Activated naive CD8-positive, alpha-beta T cell treated with anti-CD3 and anti-CD28 coated beads, Interleukin-2, amount 50 U/mL, for 24 hours (primary cell): ENCODE measurements around the gene GABRB1.
"Not testable (repeated sequence)": the region's sequence is repeated elsewhere in the genome, so short reads cannot be mapped to it uniquely, and the experiment has no call there.

Source experiments
- ATAC-seq: fragments of 150-1000 bp; cut with Tn5 transposase; one replicate; pipeline ENCODE4 v1.10.0; 2021
- DNase-seq: peaks from one replicate; pipeline ENCODE4 v3.0.0; 2021
- H3K27ac Mint-ChIP-seq: one replicate; pipeline ENCODE4 v1.8.0; 2021; ENCODE audit warnings: mild to moderate bottlenecking, mixed read lengths
- H3K27me3 Mint-ChIP-seq: one replicate; pipeline ENCODE4 v1.8.0; 2021; ENCODE audit warnings: mixed read lengths
- H3K36me3 Mint-ChIP-seq: one replicate; pipeline ENCODE4 v1.8.0; 2021; ENCODE audit warnings: low read depth, mixed read lengths
- H3K4me1 Mint-ChIP-seq: one replicate; pipeline ENCODE4 v1.8.0; 2021; ENCODE audit warnings: mixed read lengths
- H3K4me3 Mint-ChIP-seq: one replicate; pipeline ENCODE4 v1.8.0; 2021; ENCODE audit warnings: mild to moderate bottlenecking, moderate library complexity, mixed read lengths
- H3K9me3 Mint-ChIP-seq: one replicate; pipeline ENCODE4 v1.8.0; 2021; ENCODE audit warnings: mixed read lengths

The GABRB1 gene

GRCh38 chr4:47372561-47372960 is 341.2 kb downstream of the GABRB1 start:
- Mint-ChIP-seq H3K27me3 (peaks cover 2% of the 10 kb centered on the region), H3K36me3 (no peaks in the 10 kb centered on the region), H3K27ac (no peak overlapping the region), H3K4me3 (no peak overlapping the region), H3K4me1 (no peaks in the 10 kb centered on the region), H3K9me3 (no peaks in the 10 kb centered on the region)
- DNase-seq (no peak), ATAC-seq (no peak)

- Mint-ChIP-seq H3K27ac (no peak overlapping the region), H3K27me3 (peaks cover 2% of the 10 kb centered on the region), H3K4me3 (no peak overlapping the region), H3K36me3 (no peaks in the 10 kb centered on the region), H3K9me3 (no peaks in the 10 kb centered on the region), H3K4me1 (no peaks in the 10 kb centered on the region)
- ATAC-seq (no peak), DNase-seq (no peak)
Measured at GRCh38 chr4:47373174-47373573, 341.8 kb downstream of the GABRB1 start.

- DNase-seq, result no peak
- Mint-ChIP-seq H3K9me3 (no peaks in the 10 kb centered on the region), H3K36me3 (no peaks in the 10 kb centered on the region), H3K4me1 (no peaks in the 10 kb centered on the region), H3K4me3 (no peak overlapping the region), H3K27me3 (peaks cover 2% of the 10 kb centered on the region), H3K27ac (no peak overlapping the region)
- no peak for ATAC-seq
Measured at GRCh38 chr4:47373709-47374108, 342.3 kb downstream of the GABRB1 start.

GRCh38 chr4:47374477-47374876 is 343.1 kb downstream of the GABRB1 start:
- DNase-seq (no peak), ATAC-seq (no peak)
- H3K27ac Mint-ChIP-seq, result no peak overlapping the region
- no peaks in the 10 kb centered on the region for H3K36me3 Mint-ChIP-seq
- H3K4me1 Mint-ChIP-seq, result no peaks in the 10 kb centered on the region
- H3K27me3 Mint-ChIP-seq, result no peaks in the 10 kb centered on the region
- H3K9me3 Mint-ChIP-seq, result no peaks in the 10 kb centered on the region
- no peak overlapping the region for H3K4me3 Mint-ChIP-seq

GRCh38 chr4:47378021-47378530 is 346.7 kb downstream of the GABRB1 start:
- ATAC-seq, H3K27ac Mint-ChIP-seq, H3K4me3 Mint-ChIP-seq, H3K9me3 Mint-ChIP-seq, DNase-seq, H3K27me3 Mint-ChIP-seq, H3K4me1 Mint-ChIP-seq, H3K36me3 Mint-ChIP-seq: not testable (repeated sequence)

- no peak overlapping the region for H3K4me3 Mint-ChIP-seq
- no peaks in the 10 kb centered on the region for H3K9me3 Mint-ChIP-seq
- no peaks in the 10 kb centered on the region for H3K4me1 Mint-ChIP-seq
- H3K27me3 Mint-ChIP-seq, result no peaks in the 10 kb centered on the region
- ATAC-seq (no peak), DNase-seq (no peak)
- no peaks in the 10 kb centered on the region for H3K36me3 Mint-ChIP-seq
- no peak overlapping the region for H3K27ac Mint-ChIP-seq
Measured at GRCh38 chr4:47381172-47381571, 349.8 kb downstream of the GABRB1 start.

- Mint-ChIP-seq H3K27me3 (no peaks in the 10 kb centered on the region), H3K4me1 (no peaks in the 10 kb centered on the region), H3K4me3 (no peak overlapping the region), H3K36me3 (no peaks in the 10 kb centered on the region), H3K27ac (no peak overlapping the region), H3K9me3 (no peaks in the 10 kb centered on the region)
- ATAC-seq (no peak), DNase-seq (no peak)
Measured at GRCh38 chr4:47382846-47383360, 351.5 kb downstream of the GABRB1 start.

GRCh38 chr4:47383829-47384427 is 352.6 kb downstream of the GABRB1 start:
- Mint-ChIP-seq H3K9me3 (no peaks in the 10 kb centered on the region), H3K36me3 (no peaks in the 10 kb centered on the region), H3K4me1 (no peaks in the 10 kb centered on the region), H3K27me3 (no peaks in the 10 kb centered on the region), H3K27ac (no peak overlapping the region), H3K4me3 (no peak overlapping the region)
- ATAC-seq (no peak), DNase-seq (no peak)

GRCh38 chr4:47386146-47386545 is 354.8 kb downstream of the GABRB1 start:
- DNase-seq (no peak), ATAC-seq (no peak)
- Mint-ChIP-seq H3K9me3 (no peaks in the 10 kb centered on the region), H3K27ac (no peak overlapping the region), H3K4me1 (no peaks in the 10 kb centered on the region), H3K27me3 (no peaks in the 10 kb centered on the region), H3K4me3 (no peak overlapping the region), H3K36me3 (no peaks in the 10 kb centered on the region)

- Mint-ChIP-seq H3K27me3 (no peaks in the 10 kb centered on the region), H3K4me1 (no peaks in the 10 kb centered on the region), H3K27ac (no peak overlapping the region), H3K4me3 (no peak overlapping the region), H3K36me3 (no peaks in the 10 kb centered on the region), H3K9me3 (no peaks in the 10 kb centered on the region)
- no peak for DNase-seq
- no peak for ATAC-seq
Measured at GRCh38 chr4:47386561-47387235, 355.3 kb downstream of the GABRB1 start.

- H3K9me3 Mint-ChIP-seq, result no peaks in the 10 kb centered on the region
- no peaks in the 10 kb centered on the region for H3K36me3 Mint-ChIP-seq
- H3K4me1 Mint-ChIP-seq, result no peaks in the 10 kb centered on the region
- no peaks in the 10 kb centered on the region for H3K27me3 Mint-ChIP-seq
- no peak overlapping the region for H3K4me3 Mint-ChIP-seq
- DNase-seq, result no peak
- H3K27ac Mint-ChIP-seq, result no peak overlapping the region
- ATAC-seq, result no peak
Measured at GRCh38 chr4:47390428-47391125, 359.2 kb downstream of the GABRB1 start.

- no peaks in the 10 kb centered on the region for H3K27me3 Mint-ChIP-seq
- H3K9me3 Mint-ChIP-seq, result no peaks in the 10 kb centered on the region
- H3K27ac Mint-ChIP-seq, result no peak overlapping the region
- no peaks in the 10 kb centered on the region for H3K4me1 Mint-ChIP-seq
- no peak for DNase-seq
- H3K36me3 Mint-ChIP-seq, result no peaks in the 10 kb centered on the region
- ATAC-seq, result no peak
- H3K4me3 Mint-ChIP-seq, result no peak overlapping the region
Measured at GRCh38 chr4:47391256-47391655, 359.9 kb downstream of the GABRB1 start.

GRCh38 chr4:47406408-47406807 is 375.0 kb downstream of the GABRB1 start:
- H3K36me3 Mint-ChIP-seq, result no peaks in the 10 kb centered on the region
- H3K4me3 Mint-ChIP-seq, result no peak overlapping the region
- DNase-seq (no peak), ATAC-seq (no peak)
- no peaks in the 10 kb centered on the region for H3K4me1 Mint-ChIP-seq
- no peaks in the 10 kb centered on the region for H3K9me3 Mint-ChIP-seq
- H3K27me3 Mint-ChIP-seq, result peaks cover 5% of the 10 kb centered on the region
- H3K27ac Mint-ChIP-seq, result no peak overlapping the region

GRCh38 chr4:47410271-47410670 is 378.9 kb downstream of the GABRB1 start:
- Mint-ChIP-seq H3K27ac (no peak overlapping the region), H3K36me3 (no peaks in the 10 kb centered on the region)
- no peak for ATAC-seq

GRCh38 chr4:47413521-47413920 is 382.2 kb downstream of the GABRB1 start:
- DNase-seq (no peak), ATAC-seq (no peak)
- no peak overlapping the region for H3K27ac Mint-ChIP-seq
- H3K36me3 Mint-ChIP-seq, result no peaks in the 10 kb centered on the region
- no peak overlapping the region for H3K4me3 Mint-ChIP-seq
- H3K9me3 Mint-ChIP-seq, result no peaks in the 10 kb centered on the region
- H3K27me3 Mint-ChIP-seq, result peaks cover 8% of the 10 kb centered on the region
- no peaks in the 10 kb centered on the region for H3K4me1 Mint-ChIP-seq

More at GRCh38 chr4:47410271-47410670, 378.9 kb downstream of the GABRB1 start:
- no peak for DNase-seq
- Mint-ChIP-seq H3K9me3 (no peaks in the 10 kb centered on the region), H3K4me3 (no peak overlapping the region), H3K4me1 (no peaks in the 10 kb centered on the region), H3K27me3 (peaks cover 9% of the 10 kb centered on the region)
